Measurements from ENCODE around the gene KDM3B.
"Not testable (repeated sequence)": the region's sequence is repeated elsewhere in the genome, so short reads cannot be mapped to it uniquely, and the experiment has no call there.

The KDM3B gene, protein sequence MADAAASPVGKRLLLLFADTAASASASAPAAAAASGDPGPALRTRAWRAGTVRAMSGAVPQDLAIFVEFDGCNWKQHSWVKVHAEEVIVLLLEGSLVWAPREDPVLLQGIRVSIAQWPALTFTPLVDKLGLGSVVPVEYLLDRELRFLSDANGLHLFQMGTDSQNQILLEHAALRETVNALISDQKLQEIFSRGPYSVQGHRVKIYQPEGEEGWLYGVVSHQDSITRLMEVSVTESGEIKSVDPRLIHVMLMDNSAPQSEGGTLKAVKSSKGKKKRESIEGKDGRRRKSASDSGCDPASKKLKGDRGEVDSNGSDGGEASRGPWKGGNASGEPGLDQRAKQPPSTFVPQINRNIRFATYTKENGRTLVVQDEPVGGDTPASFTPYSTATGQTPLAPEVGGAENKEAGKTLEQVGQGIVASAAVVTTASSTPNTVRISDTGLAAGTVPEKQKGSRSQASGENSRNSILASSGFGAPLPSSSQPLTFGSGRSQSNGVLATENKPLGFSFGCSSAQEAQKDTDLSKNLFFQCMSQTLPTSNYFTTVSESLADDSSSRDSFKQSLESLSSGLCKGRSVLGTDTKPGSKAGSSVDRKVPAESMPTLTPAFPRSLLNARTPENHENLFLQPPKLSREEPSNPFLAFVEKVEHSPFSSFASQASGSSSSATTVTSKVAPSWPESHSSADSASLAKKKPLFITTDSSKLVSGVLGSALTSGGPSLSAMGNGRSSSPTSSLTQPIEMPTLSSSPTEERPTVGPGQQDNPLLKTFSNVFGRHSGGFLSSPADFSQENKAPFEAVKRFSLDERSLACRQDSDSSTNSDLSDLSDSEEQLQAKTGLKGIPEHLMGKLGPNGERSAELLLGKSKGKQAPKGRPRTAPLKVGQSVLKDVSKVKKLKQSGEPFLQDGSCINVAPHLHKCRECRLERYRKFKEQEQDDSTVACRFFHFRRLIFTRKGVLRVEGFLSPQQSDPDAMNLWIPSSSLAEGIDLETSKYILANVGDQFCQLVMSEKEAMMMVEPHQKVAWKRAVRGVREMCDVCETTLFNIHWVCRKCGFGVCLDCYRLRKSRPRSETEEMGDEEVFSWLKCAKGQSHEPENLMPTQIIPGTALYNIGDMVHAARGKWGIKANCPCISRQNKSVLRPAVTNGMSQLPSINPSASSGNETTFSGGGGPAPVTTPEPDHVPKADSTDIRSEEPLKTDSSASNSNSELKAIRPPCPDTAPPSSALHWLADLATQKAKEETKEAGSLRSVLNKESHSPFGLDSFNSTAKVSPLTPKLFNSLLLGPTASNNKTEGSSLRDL (N-terminal part only)

GRCh38 chr5:138352071-138352721 lies at the start of gene KDM3B:
Gene KDM3B, plus strand, starts transcription at chr5:138352685. Its CDS starts 111 bp downstream, at chr5:138352796.
- H3K27me3 Mint-ChIP-seq = no peaks in the 10 kb centered on the region
- H3K9me3 Mint-ChIP-seq = peaks cover 9% of the 10 kb centered on the region
- peaks cover 58% of the 10 kb centered on the region for H3K36me3 Mint-ChIP-seq (ENCODE audit: low read depth)
- H3K4me3 Mint-ChIP-seq = peak within 1 kb of the TSS; percentile 96
- H3K4me1 Mint-ChIP-seq (ENCODE audit: low read depth) = peaks cover 44% of the 10 kb centered on the region
- H3K27ac Mint-ChIP-seq = peak within 1 kb of the TSS; percentile 99
- intact Hi-C loops (cut with micrococcal nuclease) = loop anchor here (1.0 to 10.0 kb wide), 2 partner anchors 15 to 193 kb away; partner anchors contain the start of gene ETF1

- no peaks in the 10 kb centered on the region for H3K27me3 Mint-ChIP-seq
- H3K9me3 Mint-ChIP-seq = no peaks in the 10 kb centered on the region
- H3K36me3 Mint-ChIP-seq (ENCODE audit: low read depth) = no peaks in the 10 kb centered on the region
- intact Hi-C loops (cut with micrococcal nuclease) = no loop called here
- H3K4me3 Mint-ChIP-seq = no peak overlapping the region
- H3K4me1 Mint-ChIP-seq (ENCODE audit: low read depth) = no peaks in the 10 kb centered on the region
- no peak overlapping the region for H3K27ac Mint-ChIP-seq
Observed at GRCh38 chr5:138303372-138303771, 49.1 kb upstream of the KDM3B start.

GRCh38 chr5:138305797-138306196 lies 46.7 kb upstream of the KDM3B start:
- Mint-ChIP-seq H3K27ac (no peak overlapping the region), H3K4me1 (ENCODE audit: low read depth) (no peaks in the 10 kb centered on the region), H3K27me3 (no peaks in the 10 kb centered on the region), H3K36me3 (ENCODE audit: low read depth) (no peaks in the 10 kb centered on the region), H3K4me3 (no peak overlapping the region), H3K9me3 (no peaks in the 10 kb centered on the region)
- intact Hi-C loops (cut with micrococcal nuclease) = no loop called here

- Mint-ChIP-seq H3K4me1 (ENCODE audit: low read depth) (no peaks in the 10 kb centered on the region), H3K4me3 (no peak overlapping the region), H3K36me3 (ENCODE audit: low read depth) (no peaks in the 10 kb centered on the region), H3K9me3 (no peaks in the 10 kb centered on the region), H3K27me3 (no peaks in the 10 kb centered on the region), H3K27ac (no peak overlapping the region)
- intact Hi-C loops (cut with micrococcal nuclease) = no loop called here
Observed at GRCh38 chr5:138315751-138316278, 36.7 kb upstream of the KDM3B start.

DNA sequence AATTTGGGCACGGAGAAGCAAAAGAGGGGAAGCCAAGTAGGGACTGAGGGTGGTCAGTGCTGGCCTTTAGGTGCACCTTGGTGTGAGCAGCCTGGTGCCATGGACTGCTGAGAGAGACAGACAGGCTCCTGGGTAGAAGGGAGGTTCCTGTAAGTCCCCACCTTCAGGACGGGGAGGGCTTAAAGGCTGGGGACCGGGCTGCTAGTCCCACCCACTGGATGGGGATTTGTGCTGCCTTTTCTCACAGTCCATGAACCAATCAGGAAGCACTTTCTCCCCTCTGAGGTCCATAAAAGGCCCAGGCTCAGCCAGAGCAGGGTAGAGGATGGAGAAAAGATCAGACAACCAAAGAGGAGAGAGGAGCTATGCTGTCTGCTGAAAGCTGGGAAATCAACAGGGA lies 36.1 kb upstream of the KDM3B start:
- no peaks in the 10 kb centered on the region for H3K4me1 Mint-ChIP-seq (ENCODE audit: low read depth)
- H3K27ac Mint-ChIP-seq = no peak overlapping the region
- H3K36me3 Mint-ChIP-seq (ENCODE audit: low read depth) = no peaks in the 10 kb centered on the region
- intact Hi-C loops (cut with micrococcal nuclease) = no loop called here
- H3K27me3 Mint-ChIP-seq = no peaks in the 10 kb centered on the region
- H3K9me3 Mint-ChIP-seq = no peaks in the 10 kb centered on the region
- no peak overlapping the region for H3K4me3 Mint-ChIP-seq

DNA sequence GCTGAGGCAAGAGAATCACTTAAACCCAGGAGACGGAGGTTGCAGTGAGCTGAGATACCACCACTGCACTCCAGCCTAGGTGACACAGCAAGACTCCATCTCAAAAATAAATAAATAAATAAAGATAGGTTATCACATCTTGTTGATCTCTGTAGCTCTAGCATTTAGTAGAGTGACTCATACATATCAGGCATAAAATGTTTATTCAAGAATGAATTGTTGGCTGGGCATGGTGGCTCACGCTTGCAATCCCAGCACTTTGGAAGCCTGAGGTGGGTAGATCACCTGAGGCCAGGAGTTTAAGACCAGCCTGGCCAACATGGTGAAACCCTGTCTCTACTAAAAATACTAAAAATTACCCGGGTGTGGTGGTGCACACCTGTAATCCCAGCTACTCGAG lies 34.3 kb upstream of the KDM3B start:
- H3K4me1 Mint-ChIP-seq (ENCODE audit: low read depth); intact Hi-C loops (cut with micrococcal nuclease); H3K4me3 Mint-ChIP-seq; H3K27me3 Mint-ChIP-seq; H3K27ac Mint-ChIP-seq; H3K36me3 Mint-ChIP-seq (ENCODE audit: low read depth); H3K9me3 Mint-ChIP-seq: not testable (repeated sequence)

DNA sequence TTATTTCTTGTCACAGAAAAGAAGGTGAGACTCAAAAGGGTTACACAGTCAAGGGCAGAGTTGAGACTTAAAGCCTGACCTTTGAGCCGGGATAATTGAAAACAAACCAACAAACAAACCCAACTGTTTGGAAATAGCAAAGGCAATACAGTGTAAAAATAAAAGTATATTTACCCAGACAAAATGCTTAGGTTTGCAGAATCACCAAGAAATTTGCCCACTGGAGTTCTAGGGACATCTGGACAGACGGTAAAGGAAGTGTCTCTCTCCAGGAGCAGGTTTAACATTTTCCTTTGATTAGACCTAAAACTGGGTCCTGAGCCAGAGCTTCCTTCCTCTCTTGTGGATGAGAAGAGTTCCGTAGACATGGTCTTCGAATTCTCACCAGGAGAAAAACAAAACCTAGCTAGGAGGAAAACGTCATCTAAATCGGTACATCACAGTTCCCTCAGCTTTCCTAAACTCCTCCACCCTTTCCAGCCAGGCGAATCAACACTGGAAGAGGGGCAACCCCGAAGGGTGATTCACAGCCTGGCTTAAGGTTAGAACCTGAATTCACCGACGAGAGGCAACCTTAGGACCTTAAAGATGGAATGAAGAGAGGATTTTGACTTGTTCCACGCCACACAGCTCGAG lies 21.6 kb upstream of the KDM3B start:
- Mint-ChIP-seq H3K27me3 (no peaks in the 10 kb centered on the region), H3K27ac (peak overlapping the region; percentile 57), H3K4me1 (ENCODE audit: low read depth) (peaks cover 27% of the 10 kb centered on the region), H3K4me3 (peak overlapping the region; percentile 80), H3K9me3 (no peaks in the 10 kb centered on the region), H3K36me3 (ENCODE audit: low read depth) (no peaks in the 10 kb centered on the region)
- intact Hi-C loops (cut with micrococcal nuclease) = loop anchor here (5.0 kb wide), 3 partner anchors 36 to 299 kb away; partner anchors contain the start of gene FAM13B

DNA sequence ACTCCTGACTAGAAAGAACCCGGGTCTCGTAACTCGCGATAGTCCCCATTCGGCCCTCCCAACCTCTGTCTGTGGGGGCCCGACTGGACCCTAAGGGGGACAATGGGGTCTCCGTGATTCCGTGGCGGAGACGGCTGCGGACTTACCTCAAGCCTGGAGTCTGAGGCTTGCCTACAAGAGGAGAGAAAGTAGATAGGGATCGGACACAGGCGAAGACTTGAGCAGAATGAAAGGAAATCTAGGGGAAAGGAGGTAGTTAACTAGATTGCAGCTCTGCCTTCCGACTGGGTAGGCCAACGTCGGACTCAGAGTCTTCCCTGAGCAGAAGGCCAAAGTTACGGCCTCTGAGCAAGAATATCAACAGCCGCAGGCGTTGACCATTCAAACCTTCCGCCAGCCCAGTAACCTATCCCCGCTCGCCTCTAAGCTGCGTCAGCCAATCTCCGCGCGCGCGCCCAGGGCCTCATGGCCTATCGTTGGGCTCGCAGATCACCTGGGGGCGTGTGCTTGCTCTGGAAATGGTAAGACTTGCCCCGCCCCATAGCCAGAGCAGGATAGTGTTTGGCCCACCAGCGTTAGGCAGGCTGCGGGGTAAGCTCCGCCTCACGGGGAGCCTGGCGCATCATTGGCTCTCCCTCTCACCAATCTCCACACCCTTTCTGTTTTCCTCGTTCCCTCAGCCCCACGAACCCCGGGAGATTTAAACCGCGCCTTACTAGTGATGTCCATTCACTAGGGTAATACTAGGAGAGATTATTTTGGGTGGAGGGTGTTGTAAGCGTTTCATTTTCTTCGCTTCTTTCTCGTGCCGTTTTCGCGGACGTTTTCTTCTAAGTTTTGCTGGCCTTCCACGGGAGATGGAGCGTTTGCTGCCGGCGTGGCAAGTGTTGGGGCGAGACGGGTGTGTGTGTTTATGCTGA lies 20.8 kb upstream of the KDM3B start, which contains the start of gene CDC25C:
CDC25C (minus strand) TSS at position 356 of the 920 bp plus-strand sequence. CDS start 624 bp downstream, outside the sequence.
- intact Hi-C loops (cut with micrococcal nuclease) = loop anchor here (5.0 kb wide), 3 partner anchors 36 to 299 kb away; partner anchors contain the start of gene FAM13B

DNA sequence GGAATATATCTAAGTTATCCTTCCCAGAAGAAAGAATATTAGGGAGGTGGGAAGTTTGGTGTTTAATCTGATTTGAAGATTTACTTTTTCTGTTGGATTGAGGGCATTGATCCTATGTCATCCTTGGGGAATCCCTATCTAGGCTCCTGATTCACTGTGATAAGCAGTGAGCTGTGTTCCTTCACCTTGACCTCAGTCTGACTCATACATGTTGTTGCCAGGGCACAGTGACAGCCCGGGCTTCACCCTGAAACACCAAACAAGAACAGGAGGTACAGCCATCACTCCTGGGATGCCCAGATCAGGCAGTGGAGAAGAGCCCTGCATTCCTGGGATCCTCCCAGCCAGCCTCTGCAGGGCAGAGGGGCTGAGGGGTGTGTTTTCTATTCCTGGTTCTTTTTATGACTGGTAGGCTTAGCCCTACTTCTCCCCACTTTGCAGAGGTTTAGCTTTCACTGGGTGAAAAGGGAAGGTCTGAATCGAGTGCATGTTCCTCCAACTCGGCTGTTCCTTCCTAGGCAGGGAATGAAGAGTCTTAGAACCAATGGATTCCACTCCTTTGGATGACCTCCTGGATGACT lies 17.5 kb upstream of the KDM3B start:
- intact Hi-C loops (cut with micrococcal nuclease) = loop anchor here (5.0 kb wide), 3 partner anchors 32 to 303 kb away; partner anchors contain the start of gene FAM13B
- Mint-ChIP-seq H3K4me1 (ENCODE audit: low read depth) (peaks cover 49% of the 10 kb centered on the region), H3K27me3 (no peaks in the 10 kb centered on the region), H3K27ac (no peak overlapping the region), H3K9me3 (no peaks in the 10 kb centered on the region), H3K4me3 (no peak overlapping the region), H3K36me3 (ENCODE audit: low read depth) (no peaks in the 10 kb centered on the region)

More for the DNA sequence above, 20.8 kb upstream of the KDM3B start, which contains the start of gene CDC25C:
- no peaks in the 10 kb centered on the region for H3K36me3 Mint-ChIP-seq (ENCODE audit: low read depth)
- H3K4me3 Mint-ChIP-seq = peak within 1 kb of the TSS; percentile 80
- peak within 1 kb of the TSS; percentile 57 for H3K27ac Mint-ChIP-seq
- H3K4me1 Mint-ChIP-seq (ENCODE audit: low read depth) = peaks cover 27% of the 10 kb centered on the region
- no peaks in the 10 kb centered on the region for H3K27me3 Mint-ChIP-seq
- H3K9me3 Mint-ChIP-seq = no peaks in the 10 kb centered on the region

- Mint-ChIP-seq H3K4me3 (peak overlapping the region; percentile 84), H3K4me1 (ENCODE audit: low read depth) (peaks cover 46% of the 10 kb centered on the region), H3K27me3 (no peaks in the 10 kb centered on the region), H3K9me3 (no peaks in the 10 kb centered on the region), H3K36me3 (ENCODE audit: low read depth) (peaks cover 13% of the 10 kb centered on the region), H3K27ac (peak overlapping the region; percentile 100)
- intact Hi-C loops (cut with micrococcal nuclease) = loop anchor here (1.0 kb wide), 1 partner anchor 15 kb away; the partner anchor contains the start of gene KDM3B
Observed at GRCh38 chr5:138336952-138337684, 15.4 kb upstream of the KDM3B start.
